Measurements from ENCODE around the gene TEDC1.

The TEDC1 gene

GRCh38 chr14:105476831-105477659 lies 14.0 kb upstream of the TEDC1 start:
- ChIA-PET POLR2A (interaction anchor here (0.5 kb wide), 1 partner anchor 79 kb away, joined by 3 read pairs; no protein-coding TSS in a partner anchor), CTCF (interaction anchor here (1.2 to 2.0 kb wide), 2 partner anchors 10 to 12 kb away, joined by 3 to 9 read pairs; no protein-coding TSS in a partner anchor)
- Histone ChIP-seq H3K4me1 (ENCODE audit: control insufficient read depth, insufficient read depth, low read length) (peaks cover 9% of the 10 kb centered on the region), H3K4me3 (ENCODE audit: low read depth, low read length) (no peak overlapping the region), H3K27ac (ENCODE audit: extremely low read depth, low read depth, low read length) (no peak overlapping the region), H3K36me3 (ENCODE audit: control insufficient read depth in 2 of 2, insufficient read depth in 1 of 2, low read length in 2 of 2) (no peaks in the 10 kb centered on the region), H3K9me3 (ENCODE audit: control insufficient read depth, insufficient read depth, low read depth, low read length) (no peaks in the 10 kb centered on the region)
- 0 out of 2 replicates have a peak, but pooled peaks have one; percentile 38 for TF ChIP-seq ZNF16 (tag by site-specific recombination; IDR thresholded peaks at IDR 0.05; ENCODE audit: low read depth)
- TF ChIP-seq KLF1 (tag by site-specific recombination; IDR thresholded peaks at IDR 0.05) = peak; percentile 66
- TF ChIP-seq ZNF76 (tag by site-specific recombination; IDR thresholded peaks at IDR 0.05; ENCODE audit: borderline replicate concordance, low read depth) = no peak
- TF ChIP-seq PRDM2 (tag by site-specific recombination; IDR thresholded peaks at IDR 0.05; ENCODE audit: borderline replicate concordance) = no peak
- no peak for TF ChIP-seq ZNF423 (tag by site-specific recombination; IDR thresholded peaks at IDR 0.05)

GRCh38 chr14:105477660-105478397 lies 13.2 kb upstream of the TEDC1 start:
- no peaks in the 10 kb centered on the region for H3K36me3 ChIP-seq (ENCODE audit: control insufficient read depth in 2 of 2, insufficient read depth in 1 of 2, low read length in 2 of 2)
- POLR2A ChIA-PET = interaction anchor here (1.0 kb wide), 1 partner anchor 15 kb away, joined by 3 read pairs; no protein-coding TSS in a partner anchor
- no peak overlapping the region for H3K27ac ChIP-seq (ENCODE audit: extremely low read depth, low read depth, low read length)
- peaks cover 13% of the 10 kb centered on the region for H3K4me1 ChIP-seq (ENCODE audit: control insufficient read depth, insufficient read depth, low read length)
- H3K9me3 ChIP-seq (ENCODE audit: control insufficient read depth, insufficient read depth, low read depth, low read length) = no peaks in the 10 kb centered on the region
- CTCF ChIA-PET = interaction anchor here (1.2 to 2.0 kb wide), 2 partner anchors 12 to 13 kb away, joined by 3 to 9 read pairs; no protein-coding TSS in a partner anchor
- TF ChIP-seq KLF8 (tag by site-specific recombination; IDR thresholded peaks at IDR 0.05) (peak; percentile 86), ZNF394 (tag by site-specific recombination; IDR thresholded peaks at IDR 0.05; ENCODE audit: borderline replicate concordance) (no peak), ZNF324 (tag by site-specific recombination; IDR thresholded peaks at IDR 0.05) (no peak), ZFP41 (tag by site-specific recombination; IDR thresholded peaks at IDR 0.05; ENCODE audit: borderline replicate concordance) (no peak), WT1 (tag by site-specific recombination; IDR thresholded peaks at IDR 0.05) (no peak), ZBTB8A (tag by site-specific recombination; IDR thresholded peaks at IDR 0.05) (0 out of 2 replicates have a peak, but pooled peaks have one; percentile 16), ZBTB10 (tag by site-specific recombination; IDR thresholded peaks at IDR 0.05) (0 out of 2 replicates have a peak, but pooled peaks have one; percentile 28), GLIS2 (tag by site-specific recombination; IDR thresholded peaks at IDR 0.05) (peak; percentile 36; the same call in 1 of the 2 replicates), BCL6B (tag by site-specific recombination; IDR thresholded peaks at IDR 0.05) (no peak)
- TF ChIP-seq, protein P1, sequence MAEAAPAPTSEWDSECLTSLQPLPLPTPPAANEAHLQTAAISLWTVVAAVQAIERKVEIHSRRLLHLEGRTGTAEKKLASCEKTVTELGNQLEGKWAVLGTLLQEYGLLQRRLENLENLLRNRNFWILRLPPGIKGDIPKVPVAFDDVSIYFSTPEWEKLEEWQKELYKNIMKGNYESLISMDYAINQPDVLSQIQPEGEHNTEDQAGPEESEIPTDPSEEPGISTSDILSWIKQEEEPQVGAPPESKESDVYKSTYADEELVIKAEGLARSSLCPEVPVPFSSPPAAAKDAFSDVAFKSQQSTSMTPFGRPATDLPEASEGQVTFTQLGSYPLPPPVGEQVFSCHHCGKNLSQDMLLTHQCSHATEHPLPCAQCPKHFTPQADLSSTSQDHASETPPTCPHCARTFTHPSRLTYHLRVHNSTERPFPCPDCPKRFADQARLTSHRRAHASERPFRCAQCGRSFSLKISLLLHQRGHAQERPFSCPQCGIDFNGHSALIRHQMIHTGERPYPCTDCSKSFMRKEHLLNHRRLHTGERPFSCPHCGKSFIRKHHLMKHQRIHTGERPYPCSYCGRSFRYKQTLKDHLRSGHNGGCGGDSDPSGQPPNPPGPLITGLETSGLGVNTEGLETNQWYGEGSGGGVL (tag by site-specific recombination; IDR thresholded peaks at IDR 0.05) = no peak
- TF ChIP-seq, protein P2, sequence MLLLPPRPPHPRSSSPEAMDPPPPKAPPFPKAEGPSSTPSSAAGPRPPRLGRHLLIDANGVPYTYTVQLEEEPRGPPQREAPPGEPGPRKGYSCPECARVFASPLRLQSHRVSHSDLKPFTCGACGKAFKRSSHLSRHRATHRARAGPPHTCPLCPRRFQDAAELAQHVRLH (tag by site-specific recombination; IDR thresholded peaks at IDR 0.05) = no peak
- H3K4me3 ChIP-seq (ENCODE audit: low read depth, low read length) = no peak overlapping the region
